Natural killer cell (primary cell): ENCODE data around the gene KDM4B. TPM values are rescaled to one million over a fixed set of nuclear protein-coding genes. Genes with fewer than 3 reads are reported as not detected.

Experiments used
- ATAC-seq, 3 donors: fragments of 150-1000 bp in 2 of 3; fragments of 200-7000 bp in 1 of 3; cut with Tn5 transposase; 1 replicate in 1 of 3; 2 replicates in 2 of 3; pipeline ENCODE4 v1.10.0; 2021; ENCODE audit warnings: mild to moderate bottlenecking in 2 of 3, moderate library complexity in 2 of 3
- DNase-seq, 2 donors: peaks; one replicate each; pipeline versions ENCODE4 v3.0.0 to v3.0.0-alpha.2; 2013 to 2021; ENCODE audit warnings: mixed read lengths in 1 of 2
- H3K27ac ChIP-seq: one replicate; pipeline ENCODE4 v1.5.1; 2013; ENCODE audit warnings: mild to moderate bottlenecking, low read length
- H3K27me3 ChIP-seq: one replicate; pipeline ENCODE4 v1.6.1; 2013; ENCODE audit warnings: low read length; ENCODE audit not compliant: control insufficient read depth, insufficient read depth
- H3K36me3 ChIP-seq: one replicate; pipeline ENCODE4 v1.6.1; 2013; ENCODE audit warnings: low read length; ENCODE audit not compliant: control insufficient read depth, insufficient read depth
- H3K4me1 ChIP-seq: one replicate; pipeline ENCODE4 v1.6.1; 2013; ENCODE audit warnings: low read length; ENCODE audit not compliant: control insufficient read depth, insufficient read depth
- H3K4me3 ChIP-seq: one replicate; pipeline ENCODE4 v1.5.1; 2013; ENCODE audit warnings: low read length
- H3K9me3 ChIP-seq: one replicate; pipeline ENCODE4 v1.6.1; 2013; ENCODE audit warnings: low read length; ENCODE audit not compliant: control insufficient read depth, insufficient read depth
- H3K27ac Mint-ChIP-seq, 2 donors: one replicate each; pipeline ENCODE4 v1.8.0; 2022; ENCODE audit warnings: mild to moderate bottlenecking in 2 of 2, mixed read lengths in 2 of 2, moderate library complexity in 1 of 2
- H3K27me3 Mint-ChIP-seq, 2 donors: one replicate each; pipeline ENCODE4 v1.8.0; 2022; ENCODE audit warnings: low read depth in 2 of 2, mixed read lengths in 2 of 2
- H3K36me3 Mint-ChIP-seq: one replicate; pipeline ENCODE4 v1.8.0; 2022; ENCODE audit warnings: mixed read lengths
- H3K4me1 Mint-ChIP-seq, 2 donors: one replicate each; pipeline ENCODE4 v1.8.0; 2022; ENCODE audit warnings: mixed read lengths in 2 of 2
- H3K4me3 Mint-ChIP-seq: one replicate; pipeline ENCODE4 v1.8.0; 2022; ENCODE audit warnings: mild to moderate bottlenecking, moderate library complexity, mixed read lengths
- H3K9me3 Mint-ChIP-seq, 2 donors: one replicate each; pipeline ENCODE4 v1.8.0; 2022; ENCODE audit warnings: mixed read lengths in 2 of 2
- WGBS: methylation state at CpG from one replicate; pipeline ENCODE4 v1.1.7; 2013; ENCODE audit warnings: missing lambda C conversion rate; ENCODE audit not compliant: insufficient coverage; 5-methylcytosine and 5-hydroxymethylcytosine counted together
- intact Hi-C: fragments of 100-400 bp; cut with micrococcal nuclease; formaldehyde crosslinking; loops from one replicate; pipeline ENCODE4 v1.14.2; 2022
- total RNA-seq, 4 donors: library from RNA; stranded (reverse); fragments of 120-200 nt in 1 of 4; gene quantifications; one replicate each; pipeline versions ENCODE4 v1.2.3 to v1.2.4, GENCODE V29; 2013 to 2022
- TF ChIP-seq, protein P1 (sequence below): fragments of 200-600 bp; IDR thresholded peaks from one replicate; pipeline ENCODE4 v1.8.0; 2022; ENCODE audit warnings: antibody characterized with exemption

The KDM4B gene
- total RNA-seq, 3 donors from 2014 or later (not counting 1 experiment from before 2014, with no cell fraction given), result 68.0 to 73.5 (median 68.1) TPM

GRCh38 chr19:4997297-4997696 is 28.4 kb downstream of the KDM4B start:
- intact Hi-C loops, result no loop called here
- Mint-ChIP-seq H3K27ac (no peak overlapping the region), H3K4me1 (peaks cover 41 to 68% of the 10 kb centered on the region in 2 donors), H3K4me3 (no peak overlapping the region), H3K27me3 (no peaks in the 10 kb centered on the region), H3K9me3 (no peaks in the 10 kb centered on the region), H3K36me3 (peaks cover 10% of the 10 kb centered on the region)
- ATAC-seq, result no peak
- 96% methylated on average over 12 of the region's 12 CpGs for WGBS
- H3K9me3 ChIP-seq, result no peaks in the 10 kb centered on the region
- no peaks in the 10 kb centered on the region for H3K36me3 ChIP-seq
- H3K4me1 ChIP-seq, result no peaks in the 10 kb centered on the region
- H3K27me3 ChIP-seq, result no peaks in the 10 kb centered on the region
- DNase-seq, result no peak
- H3K27ac ChIP-seq, result no peak overlapping the region
- H3K4me3 ChIP-seq, result no peak overlapping the region
- TF ChIP-seq, protein P1, sequence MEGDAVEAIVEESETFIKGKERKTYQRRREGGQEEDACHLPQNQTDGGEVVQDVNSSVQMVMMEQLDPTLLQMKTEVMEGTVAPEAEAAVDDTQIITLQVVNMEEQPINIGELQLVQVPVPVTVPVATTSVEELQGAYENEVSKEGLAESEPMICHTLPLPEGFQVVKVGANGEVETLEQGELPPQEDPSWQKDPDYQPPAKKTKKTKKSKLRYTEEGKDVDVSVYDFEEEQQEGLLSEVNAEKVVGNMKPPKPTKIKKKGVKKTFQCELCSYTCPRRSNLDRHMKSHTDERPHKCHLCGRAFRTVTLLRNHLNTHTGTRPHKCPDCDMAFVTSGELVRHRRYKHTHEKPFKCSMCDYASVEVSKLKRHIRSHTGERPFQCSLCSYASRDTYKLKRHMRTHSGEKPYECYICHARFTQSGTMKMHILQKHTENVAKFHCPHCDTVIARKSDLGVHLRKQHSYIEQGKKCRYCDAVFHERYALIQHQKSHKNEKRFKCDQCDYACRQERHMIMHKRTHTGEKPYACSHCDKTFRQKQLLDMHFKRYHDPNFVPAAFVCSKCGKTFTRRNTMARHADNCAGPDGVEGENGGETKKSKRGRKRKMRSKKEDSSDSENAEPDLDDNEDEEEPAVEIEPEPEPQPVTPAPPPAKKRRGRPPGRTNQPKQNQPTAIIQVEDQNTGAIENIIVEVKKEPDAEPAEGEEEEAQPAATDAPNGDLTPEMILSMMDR, result no peak

DNA sequence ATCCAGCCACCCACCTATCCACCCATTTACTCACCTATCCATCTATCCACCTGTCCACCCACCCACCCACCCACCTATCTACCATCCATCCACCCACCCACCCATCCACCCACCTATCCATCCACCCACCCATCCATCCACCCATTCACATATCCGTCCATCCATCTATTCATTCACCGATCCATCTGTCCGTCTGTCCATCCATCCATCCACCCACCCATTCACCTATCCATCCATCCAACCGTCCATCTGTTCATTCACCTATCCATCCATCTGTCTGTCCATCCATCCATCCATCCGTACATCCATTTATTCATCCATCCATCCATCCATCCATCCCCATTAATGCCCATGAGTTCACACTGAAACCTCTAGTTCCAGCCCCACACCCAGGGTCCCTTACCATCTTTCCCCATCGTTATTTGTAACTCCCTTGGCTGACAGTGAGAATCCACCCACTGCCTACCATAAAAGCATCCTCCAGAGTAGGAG is 31.3 kb downstream of the KDM4B start:
- H3K27me3 Mint-ChIP-seq, result no peaks in the 10 kb centered on the region
- H3K4me1 Mint-ChIP-seq, result peaks cover 27 to 65% of the 10 kb centered on the region in 2 donors
- Histone ChIP-seq H3K36me3 (no peaks in the 10 kb centered on the region), H3K4me3 (no peak overlapping the region), H3K27me3 (no peaks in the 10 kb centered on the region), H3K27ac (no peak overlapping the region), H3K4me1 (no peaks in the 10 kb centered on the region), H3K9me3 (no peaks in the 10 kb centered on the region)
- no peak overlapping the region for H3K4me3 Mint-ChIP-seq
- H3K36me3 Mint-ChIP-seq, result no peaks in the 10 kb centered on the region
- H3K9me3 Mint-ChIP-seq, result no peaks in the 10 kb centered on the region
- DNase-seq (no peak), ATAC-seq (no peak)
- WGBS, result 92% methylated on average over 6 of the region's 6 CpGs
- intact Hi-C loops, result no loop called here
- H3K27ac Mint-ChIP-seq, result no peak overlapping the region
- TF ChIP-seq, protein P1, result no peak

GRCh38 chr19:5001615-5002014 is 32.7 kb downstream of the KDM4B start:
- Mint-ChIP-seq H3K4me1 (peaks cover 18 to 58% of the 10 kb centered on the region in 2 donors), H3K27me3 (no peaks in the 10 kb centered on the region), H3K36me3 (no peaks in the 10 kb centered on the region), H3K27ac (no peak overlapping the region), H3K4me3 (no peak overlapping the region), H3K9me3 (no peaks in the 10 kb centered on the region)
- H3K27me3 ChIP-seq, result no peaks in the 10 kb centered on the region
- TF ChIP-seq, protein P1, result peak; percentile 57
- DNase-seq, result peak in 1 of 2 donors; percentile 59
- intact Hi-C loops, result no loop called here
- 58% methylated on average over 3 of the region's 3 CpGs for WGBS
- no peaks in the 10 kb centered on the region for H3K9me3 ChIP-seq
- no peaks in the 10 kb centered on the region for H3K36me3 ChIP-seq
- no peak overlapping the region for H3K4me3 ChIP-seq
- H3K4me1 ChIP-seq, result no peaks in the 10 kb centered on the region
- H3K27ac ChIP-seq, result no peak overlapping the region
- peak; percentile 42 to 66 (median 54) for ATAC-seq

DNA sequence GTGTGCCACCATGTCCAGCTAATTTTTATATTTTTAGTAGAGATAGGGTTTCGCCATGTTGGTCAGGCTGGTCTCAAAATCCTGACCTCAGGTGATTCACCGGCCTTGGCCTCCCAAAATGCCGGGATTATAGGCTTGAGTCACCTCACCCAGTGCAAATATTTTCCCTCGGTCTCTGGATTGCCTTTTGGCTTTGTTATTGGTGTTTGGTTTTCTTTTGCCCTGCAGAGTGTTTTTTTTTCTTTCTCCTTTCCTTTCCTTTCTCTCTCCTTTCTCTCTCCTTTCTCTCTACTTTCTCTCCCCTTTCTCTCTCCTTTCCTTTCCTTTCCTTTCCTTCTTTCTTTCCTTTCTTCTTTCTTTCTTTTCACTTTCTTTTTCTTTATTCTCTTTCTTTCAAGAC is 33.2 kb downstream of the KDM4B start:
- H3K4me3 ChIP-seq, result no peak overlapping the region
- H3K9me3 ChIP-seq, result no peaks in the 10 kb centered on the region
- no peaks in the 10 kb centered on the region for H3K27me3 Mint-ChIP-seq
- peaks cover 13 to 55% of the 10 kb centered on the region in 2 donors for H3K4me1 Mint-ChIP-seq
- no peaks in the 10 kb centered on the region for H3K36me3 ChIP-seq
- no peaks in the 10 kb centered on the region for H3K4me1 ChIP-seq
- intact Hi-C loops, result no loop called here
- DNase-seq (no peak), ATAC-seq (no peak)
- 97% methylated on average over 3 of the region's 4 CpGs for whole genome bisulfite sequencing
- no peak overlapping the region for H3K27ac Mint-ChIP-seq
- no peaks in the 10 kb centered on the region for H3K9me3 Mint-ChIP-seq
- no peak overlapping the region for H3K4me3 Mint-ChIP-seq
- H3K27me3 ChIP-seq, result no peaks in the 10 kb centered on the region
- TF ChIP-seq, protein P1, result no peak
- H3K36me3 Mint-ChIP-seq, result no peaks in the 10 kb centered on the region
- no peak overlapping the region for H3K27ac ChIP-seq
